Heart right ventricle (tissue), 16 donors: ENCODE measurements around the gene MED28. TPM values are rescaled to one million over a fixed set of nuclear protein-coding genes. Genes with fewer than 3 reads are reported as not detected.
"Not testable (repeated sequence)": the region's sequence is repeated elsewhere in the genome, so short reads cannot be mapped to it uniquely, and the experiment has no call there.

Experiments
- ATAC-seq, 8 donors: fragments of 200-7000 bp; cut with Tn5 transposase; one replicate each; pipeline ENCODE4 v1.9.1; 2020; ENCODE audit warnings: mild to moderate bottlenecking in 8 of 8, moderate library complexity in 8 of 8, moderate number of reproducible peaks in 1 of 8
- DNase-seq, 2 donors: peaks; one replicate each; pipeline ENCODE4 v3.0.0-alpha.2; 2020
- H3K27ac ChIP-seq, 10 donors: fragments of 200-600 bp; sonication (generic) in 2 of 10; one replicate each; pipeline versions ENCODE4 v1.5.0 to v1.8.0; 2020 to 2022; ENCODE audit warnings: mild to moderate bottlenecking in 3 of 10
- H3K27me3 ChIP-seq, 7 donors: fragments of 200-600 bp; one replicate each; pipeline ENCODE4 v1.8.0; 2021 to 2022; ENCODE audit warnings: mild to moderate bottlenecking in 2 of 7
- H3K36me3 ChIP-seq, 9 donors: fragments of 200-600 bp; sonication (generic) in 1 of 9; one replicate each; pipeline versions ENCODE4 v1.5.0 to v1.8.0; 2020 to 2022; ENCODE audit warnings: mild to moderate bottlenecking in 2 of 9
- H3K4me1 ChIP-seq, 9 donors: fragments of 200-600 bp; sonication (generic) in 1 of 9; one replicate each; pipeline versions ENCODE4 v1.5.0 to v1.8.0; 2020 to 2022; ENCODE audit warnings: mild to moderate bottlenecking in 4 of 9
- H3K4me3 ChIP-seq, 10 donors: fragments of 200-600 bp; sonication (generic) in 2 of 10; one replicate each; pipeline versions ENCODE4 v1.5.0 to v1.8.0; 2020 to 2022; ENCODE audit warnings: mild to moderate bottlenecking in 7 of 10, moderate library complexity in 2 of 10
- H3K9me3 ChIP-seq, 11 donors: fragments of 200-600 bp in 10 of 11; sonication (generic) in 2 of 11; one replicate each; pipeline versions ENCODE4 v1.5.0 to v1.8.0; 2013 to 2022; ENCODE audit warnings: mild to moderate bottlenecking in 2 of 11, control low read depth in 1 of 11, moderate library complexity in 1 of 11
- CTCF ChIP-seq, 9 donors: fragments of 200-600 bp; sonication (generic) in 2 of 9; IDR thresholded peaks; one replicate each; pipeline versions ENCODE4 v1.5.0 to v1.8.0; 2021 to 2022; ENCODE audit warnings: antibody characterized with exemption in 9 of 9, mild to moderate bottlenecking in 5 of 9, moderate library complexity in 1 of 9
- WGBS, 2 donors: extraction: QIAGEN DNeasy Blood & Tissue Kit; methylation state at CpG; one replicate each; pipeline ENCODE4 v1.1.7; 2013; ENCODE audit warnings: inconsistent platforms in 1 of 2; 5-methylcytosine and 5-hydroxymethylcytosine counted together
- intact Hi-C, 10 donors: fragments of 100-400 bp; cut with DNase I; formaldehyde crosslinking; loops; one replicate each; pipeline versions ENCODE4 v1.11.1 to v1.14.2; 2022
- polyA plus RNA-seq, 2 donors: library from polyadenylated mRNA; stranded (reverse); fragments of 200-250 nt; gene quantifications; one replicate each; pipeline ENCODE4 v1.2.3, GENCODE V29; 2013
- total RNA-seq, 10 donors: library from RNA; stranded (reverse); fragmentation: NEBNext Ultra II Directional in 3 of 10; extraction: Animal tissue kit (Norgen Biotek cat#: 25700) in 3 of 10; gene quantifications; one replicate each; pipeline versions ENCODE4 v1.2.1 to v1.2.4, GENCODE V29; 2021 to 2023
- donor health status: Arrhythmogenic right ventricular cardiomyopathy.
- donor health status: ischemic (EF 13 %, LVEDD 7.1; RV severe dilation, severe dysfunction).
- donor health status: healthy with polysubstance abuse.
- donor health status: DM: no; HTN: yes; CAD: no.
- donor health status: DM: no; HTN: no; CAD: no.
- donor health status: ischemic (EF 25% LVEDD 6.9; RV normal size, moderate dysfunction).
- donor health status: ischemic (EF 25% LVEDD 5.7; RV mildly dilated, moderate dysfunction).
- donor health status: healthy.
- donor health status: DM: yes; HTN: yes; CAD: no.
- donor health status: Ischemic cardiomyopathy.
- donor health status: ischemic (EF 35%, LVEDD 5.7; RV mildly dilated, moderate dysfunction).
- donor health status: nonischemic (EF 11% LVEDD 7.7; RV severe dilation, severe dysfunction).
- donor health status: DM: yes; HTN: yes; CAD: no.
- donor health status: PGD.
- donor health status: ischemic (EF 29% LVEDD 5.4; RV normal size, mild dysfunction).
- donor health status: nonischemic (EF 23%, LVEDD 6.1; RV moderate dilation, normal function).

Gene MED28
- total and polyA plus RNA-seq, 12 donors = 6.3 to 23.1 (median 17.0) TPM

DNA sequence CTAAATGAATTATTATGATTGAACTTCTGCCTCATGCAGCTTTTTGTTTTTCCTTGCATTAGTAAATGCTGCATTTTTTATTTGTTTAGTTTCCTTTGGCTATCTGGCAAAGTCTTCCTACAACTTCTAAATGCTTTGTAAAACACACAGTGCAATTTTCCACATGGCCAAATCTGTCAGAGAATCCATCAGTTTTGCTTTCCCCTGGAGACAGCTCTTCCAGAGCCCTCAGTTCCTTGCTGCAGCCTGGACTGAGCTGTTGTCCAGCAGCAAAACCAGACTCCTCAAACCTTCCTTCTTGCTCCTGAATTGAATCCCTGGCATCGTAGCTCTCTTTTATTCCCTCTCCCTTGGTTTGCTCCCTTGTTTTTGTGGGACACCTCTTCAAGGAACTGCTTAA is 42.6 kb downstream of the MED28 start:
- Histone ChIP-seq H3K9me3 (no peaks in the 10 kb centered on the region), H3K36me3 (no peaks in the 10 kb centered on the region), H3K4me1 (no peaks in the 10 kb centered on the region), H3K27ac (no peak overlapping the region), H3K4me3 (no peak overlapping the region), H3K27me3 (peaks cover 0 to 5% (median 0%) of the 10 kb centered on the region in 7 donors)
- no peak for TF ChIP-seq CTCF (IDR thresholded peaks at IDR 0.05)
- ATAC-seq (no peak), DNase-seq (no peak)
- 77 to 85% methylated on average over 1 of the region's 1 CpG for WGBS, 2 donors
- intact Hi-C loops = no loop called here

DNA sequence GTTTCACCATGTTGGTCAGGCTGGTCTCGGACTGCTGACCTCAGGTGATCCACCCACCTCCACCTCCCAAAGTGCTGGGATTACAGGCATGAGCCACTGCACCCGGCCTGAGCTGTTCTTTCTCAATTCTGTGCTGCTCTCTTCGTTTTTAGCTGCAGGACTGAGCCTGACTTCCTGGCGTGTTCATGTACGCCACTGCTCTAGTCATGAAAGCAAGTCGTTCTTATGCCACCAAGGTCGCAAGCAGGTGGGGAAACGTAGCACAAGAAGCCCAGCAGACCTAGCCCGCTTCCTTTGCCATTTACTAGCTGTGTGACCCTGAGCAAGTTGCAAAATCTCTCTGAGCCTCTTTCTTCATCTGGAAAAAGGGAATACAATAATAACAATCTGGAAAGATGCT is 43.4 kb downstream of the MED28 start:
- H3K4me3 ChIP-seq = no peak overlapping the region
- ATAC-seq = no peak
- no peaks in the 10 kb centered on the region for H3K36me3 ChIP-seq
- peaks cover 0 to 5% (median 0%) of the 10 kb centered on the region in 7 donors for H3K27me3 ChIP-seq
- WGBS, 2 donors = 78 to 80% methylated on average over 9 of the region's 9 CpGs
- no peaks in the 10 kb centered on the region for H3K9me3 ChIP-seq
- no peak overlapping the region for H3K27ac ChIP-seq
- intact Hi-C loops = no loop called here
- DNase-seq = no peak
- H3K4me1 ChIP-seq = no peaks in the 10 kb centered on the region
- no peak for TF ChIP-seq CTCF (IDR thresholded peaks at IDR 0.05)

GRCh38 chr4:17659196-17659595 is 44.8 kb downstream of the MED28 start:
- intact Hi-C loops = not testable (repeated sequence)

DNA sequence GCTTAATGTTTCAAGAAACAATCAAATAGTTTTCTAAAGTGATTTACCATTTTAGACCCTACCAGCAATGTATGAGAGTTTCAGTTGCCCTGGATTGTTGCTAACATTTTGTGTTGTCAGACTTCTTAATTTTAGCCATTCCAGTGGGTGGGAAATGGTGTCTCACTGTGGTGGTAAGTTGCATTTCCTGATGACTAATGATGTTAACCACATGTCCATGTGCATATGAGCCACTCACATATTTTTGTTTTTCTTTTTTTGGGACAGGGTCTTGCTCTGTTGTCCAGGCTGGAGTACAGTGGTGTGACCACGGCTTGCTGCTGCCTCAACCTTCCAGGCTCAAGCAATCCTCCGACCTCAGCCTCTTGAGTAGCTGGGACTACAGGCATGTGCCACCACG is 48.3 kb downstream of the MED28 start:
- Histone ChIP-seq H3K36me3 (no peaks in the 10 kb centered on the region), H3K27me3 (peaks cover 0 to 5% (median 0%) of the 10 kb centered on the region in 7 donors), H3K27ac (no peak overlapping the region), H3K4me1 (peaks cover 0 to 12% (median 0%) of the 10 kb centered on the region in 9 donors), H3K4me3 (no peak overlapping the region), H3K9me3 (no peaks in the 10 kb centered on the region)
- 93 to 95% methylated on average over 3 of the region's 3 CpGs for WGBS, 2 donors
- DNase-seq (no peak), ATAC-seq (no peak)
- intact Hi-C loops = no loop called here
- no peak for TF ChIP-seq CTCF (IDR thresholded peaks at IDR 0.05)

More at GRCh38 chr4:17659196-17659595, 44.8 kb downstream of the MED28 start:
- H3K27me3 ChIP-seq, H3K9me3 ChIP-seq, H3K4me3 ChIP-seq, ATAC-seq, H3K4me1 ChIP-seq, DNase-seq, H3K36me3 ChIP-seq, H3K27ac ChIP-seq: not testable (repeated sequence)
- WGBS, 2 donors = 96 to 97% methylated on average over 8 of the region's 8 CpGs

DNA sequence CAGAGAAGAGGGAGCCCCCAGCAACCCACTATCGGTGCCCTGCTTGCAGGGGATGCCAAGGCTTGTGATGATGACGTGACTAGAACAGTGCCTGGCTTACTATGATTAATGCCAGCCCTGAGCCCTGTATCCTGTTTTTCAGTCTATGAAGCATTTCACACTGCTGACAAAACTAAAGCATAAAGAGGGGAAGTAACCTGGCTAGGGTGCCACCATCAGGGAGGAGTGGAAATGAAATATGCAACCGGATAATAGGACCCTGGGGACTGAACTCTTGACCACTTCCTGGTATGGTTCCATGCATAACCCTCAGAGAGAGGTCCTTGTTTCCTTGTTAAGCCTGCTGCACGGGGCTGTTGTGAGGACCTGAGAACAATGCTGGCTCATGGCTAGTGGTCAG is 50.3 kb downstream of the MED28 start:
- DNase-seq (no peak), ATAC-seq (peak in 2 of 8 donors; percentile 34 to 69)
- Histone ChIP-seq H3K36me3 (no peaks in the 10 kb centered on the region), H3K4me3 (no peak overlapping the region), H3K9me3 (no peaks in the 10 kb centered on the region), H3K27ac (no peak overlapping the region), H3K4me1 (peaks cover 0 to 12% (median 0%) of the 10 kb centered on the region in 9 donors), H3K27me3 (no peaks in the 10 kb centered on the region)
- TF ChIP-seq CTCF (IDR thresholded peaks at IDR 0.05) = no peak
- intact Hi-C loops = no loop called here
- 42 to 56% methylated on average over 4 of the region's 4 CpGs for WGBS, 2 donors
